ENCODE data around the gene LRCOL1.

The LRCOL1 gene

DNA sequence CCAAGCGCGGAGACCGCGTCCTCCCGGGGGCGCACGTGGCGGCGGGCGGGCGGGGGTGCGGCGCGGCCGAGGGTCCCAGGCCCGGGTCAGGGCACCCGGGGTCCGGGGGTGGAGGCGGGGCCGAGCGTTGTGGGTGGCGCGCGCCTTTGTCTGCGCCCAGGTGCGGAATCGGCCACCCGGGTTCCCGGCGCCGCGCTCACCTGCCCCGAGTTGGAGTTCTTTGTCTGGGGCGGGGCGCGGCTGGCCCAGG, 50.1 kb downstream of the LRCOL1 start:
- DNase-seq (ENCODE audit: extremely low read depth, insufficient read length) = no peak
- no peaks in the 10 kb centered on the region; the same call in 1 of the 2 replicates for H3K27me3 ChIP-seq (replicated peaks; ENCODE audit: control insufficient read depth, insufficient read depth, low read length)
- peak overlapping the region; percentile 59 for H3K4me3 ChIP-seq (replicated peaks; ENCODE audit: low read depth, low read length)
- TF ChIP-seq, protein P1, sequence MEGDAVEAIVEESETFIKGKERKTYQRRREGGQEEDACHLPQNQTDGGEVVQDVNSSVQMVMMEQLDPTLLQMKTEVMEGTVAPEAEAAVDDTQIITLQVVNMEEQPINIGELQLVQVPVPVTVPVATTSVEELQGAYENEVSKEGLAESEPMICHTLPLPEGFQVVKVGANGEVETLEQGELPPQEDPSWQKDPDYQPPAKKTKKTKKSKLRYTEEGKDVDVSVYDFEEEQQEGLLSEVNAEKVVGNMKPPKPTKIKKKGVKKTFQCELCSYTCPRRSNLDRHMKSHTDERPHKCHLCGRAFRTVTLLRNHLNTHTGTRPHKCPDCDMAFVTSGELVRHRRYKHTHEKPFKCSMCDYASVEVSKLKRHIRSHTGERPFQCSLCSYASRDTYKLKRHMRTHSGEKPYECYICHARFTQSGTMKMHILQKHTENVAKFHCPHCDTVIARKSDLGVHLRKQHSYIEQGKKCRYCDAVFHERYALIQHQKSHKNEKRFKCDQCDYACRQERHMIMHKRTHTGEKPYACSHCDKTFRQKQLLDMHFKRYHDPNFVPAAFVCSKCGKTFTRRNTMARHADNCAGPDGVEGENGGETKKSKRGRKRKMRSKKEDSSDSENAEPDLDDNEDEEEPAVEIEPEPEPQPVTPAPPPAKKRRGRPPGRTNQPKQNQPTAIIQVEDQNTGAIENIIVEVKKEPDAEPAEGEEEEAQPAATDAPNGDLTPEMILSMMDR (IDR thresholded peaks at IDR 0.05; ENCODE audit: insufficient read depth, low read length, poor library complexity, severe bottlenecking) = no peak
- H3K36me3 ChIP-seq (ENCODE audit: control insufficient read depth, insufficient read depth, low read length) = no peaks in the 10 kb centered on the region

DNA sequence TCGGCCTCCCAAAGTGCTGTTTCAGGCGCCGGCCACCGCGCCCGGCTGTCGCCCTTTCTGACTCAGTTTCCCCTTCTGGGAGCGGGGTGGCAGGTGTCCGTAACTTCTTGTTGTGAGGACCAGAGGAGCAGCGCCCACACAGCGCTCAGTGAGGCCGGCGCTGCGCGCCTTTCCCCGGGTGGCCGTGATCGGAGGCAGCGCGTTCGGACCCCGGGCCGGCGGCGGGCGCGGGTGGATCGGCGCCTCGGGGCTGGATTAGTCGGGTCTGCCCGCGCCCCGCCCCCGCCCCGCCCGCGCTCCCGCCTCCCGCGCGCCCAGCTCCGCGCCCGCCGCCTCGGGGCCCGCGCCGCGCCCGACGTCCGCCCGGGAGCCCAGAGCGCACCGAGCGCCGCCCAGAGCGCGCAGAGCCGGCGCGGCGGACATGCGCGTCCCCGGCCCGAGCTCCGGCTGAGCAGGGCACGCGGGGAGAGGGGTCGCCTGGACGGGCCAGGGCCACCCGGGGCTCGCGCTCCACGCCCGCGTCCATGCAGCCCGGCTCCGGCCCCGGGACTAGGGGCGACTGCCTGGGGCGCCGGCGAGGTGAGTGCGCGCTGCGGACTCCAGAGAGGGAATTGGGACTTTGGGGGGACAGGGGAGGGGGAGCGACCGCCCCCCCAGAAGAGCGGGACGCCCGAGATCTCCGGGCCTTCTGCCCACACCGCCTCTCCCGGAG, 50.6 kb downstream of the LRCOL1 start:
- DNase-seq (ENCODE audit: extremely low read depth, insufficient read length) = peak; percentile 63
- Histone ChIP-seq H3K27me3 (replicated peaks; ENCODE audit: control insufficient read depth, insufficient read depth, low read length) (no peaks in the 10 kb centered on the region; the same call in 1 of the 2 replicates), H3K36me3 (ENCODE audit: control insufficient read depth, insufficient read depth, low read length) (no peaks in the 10 kb centered on the region), H3K4me3 (replicated peaks; ENCODE audit: low read depth, low read length) (peak overlapping the region; percentile 66)
- TF ChIP-seq, protein P1 (IDR thresholded peaks at IDR 0.05; ENCODE audit: insufficient read depth, low read length, poor library complexity, severe bottlenecking) = no peak

DNA sequence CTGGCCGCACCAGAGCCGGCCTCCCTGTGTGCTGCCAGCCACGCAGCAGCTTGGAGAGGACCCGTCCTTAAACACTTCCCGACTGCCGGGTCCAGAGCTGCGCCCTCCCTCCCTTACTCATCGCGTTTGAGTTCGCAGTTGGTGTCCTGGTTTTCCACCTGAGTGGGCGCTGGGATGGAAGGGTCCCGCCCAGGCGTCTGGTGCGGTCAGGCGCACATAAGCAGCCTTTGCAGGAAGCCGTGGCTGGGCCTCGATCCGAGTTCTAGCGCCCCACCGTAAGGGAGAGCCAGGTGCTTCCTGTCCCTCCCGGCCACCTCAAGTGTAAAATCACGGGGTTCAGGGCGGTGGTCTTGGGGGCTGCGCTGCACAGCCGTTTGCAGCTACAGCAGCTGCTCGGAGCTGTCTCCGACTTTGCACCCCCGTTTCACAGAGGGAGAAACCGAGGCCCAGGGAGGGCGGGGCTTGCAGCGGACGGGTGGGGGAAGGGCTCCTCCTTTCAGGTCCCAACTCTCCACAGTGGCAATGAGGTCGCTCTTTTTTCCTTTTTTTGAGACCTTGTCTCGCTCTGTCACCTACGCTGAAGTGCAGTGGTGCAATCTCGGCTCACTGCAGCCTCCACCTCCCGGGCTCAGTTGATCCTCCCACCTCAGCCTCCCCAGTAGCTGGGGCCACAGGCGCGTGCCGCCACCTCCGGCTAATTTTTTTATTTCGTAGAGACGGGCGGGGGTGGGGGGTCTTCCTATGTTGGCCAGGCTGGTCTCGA, 51.3 kb downstream of the LRCOL1 start:
- DNase-seq (ENCODE audit: extremely low read depth, insufficient read length) = peak; percentile 34
- Histone ChIP-seq H3K27me3 (replicated peaks; ENCODE audit: control insufficient read depth, insufficient read depth, low read length) (no peaks in the 10 kb centered on the region; the same call in 1 of the 2 replicates), H3K4me3 (replicated peaks; ENCODE audit: low read depth, low read length) (peak overlapping the region; percentile 66), H3K36me3 (ENCODE audit: control insufficient read depth, insufficient read depth, low read length) (no peaks in the 10 kb centered on the region)
- TF ChIP-seq, protein P1 (IDR thresholded peaks at IDR 0.05; ENCODE audit: insufficient read depth, low read length, poor library complexity, severe bottlenecking) = no peak

DNA sequence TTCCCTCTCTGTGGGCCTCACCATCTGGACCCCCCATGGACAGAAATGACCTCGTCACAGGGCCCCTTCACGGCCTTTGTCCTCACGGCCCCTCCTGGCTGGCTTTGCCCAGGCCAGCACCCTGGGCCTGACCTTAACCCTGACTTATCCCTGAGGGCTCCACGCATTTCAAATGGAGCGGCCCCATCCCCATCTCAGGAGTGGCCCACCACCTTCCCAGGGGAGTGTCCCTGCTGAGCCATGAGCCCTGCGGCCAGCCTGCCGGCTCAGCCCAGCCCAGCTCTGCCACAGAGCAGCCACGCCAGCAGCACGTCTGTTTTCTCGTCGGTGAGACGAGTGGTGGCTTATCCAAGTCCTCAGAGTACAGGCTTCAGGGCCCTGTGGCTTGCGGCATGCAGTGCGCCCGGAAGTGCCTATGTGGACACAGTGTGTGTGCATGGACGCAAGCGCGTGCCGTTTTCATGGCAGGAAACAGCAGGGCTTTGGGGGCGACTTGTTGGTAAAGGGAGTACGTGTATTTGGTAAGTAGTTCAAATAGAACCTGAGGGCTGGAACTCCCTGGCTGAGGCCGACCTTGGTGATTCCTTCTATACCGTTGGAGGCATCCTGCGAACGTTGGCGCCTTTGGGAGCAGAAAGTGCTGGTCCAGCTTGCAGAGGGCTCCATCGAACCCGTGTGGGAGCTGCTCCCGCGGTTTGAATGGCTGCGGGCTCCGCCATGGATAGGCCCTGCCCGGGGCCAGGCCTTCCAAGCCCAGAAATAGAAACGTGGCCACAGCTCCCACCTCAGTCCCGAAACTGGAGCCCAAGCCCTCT, 52.1 kb downstream of the LRCOL1 start:
- TF ChIP-seq, protein P1 (IDR thresholded peaks at IDR 0.05; ENCODE audit: insufficient read depth, low read length, poor library complexity, severe bottlenecking) = no peak
- no peaks in the 10 kb centered on the region; the same call in 1 of the 2 replicates for H3K27me3 ChIP-seq (replicated peaks; ENCODE audit: control insufficient read depth, insufficient read depth, low read length)
- DNase-seq (ENCODE audit: extremely low read depth, insufficient read length) = no peak

DNA sequence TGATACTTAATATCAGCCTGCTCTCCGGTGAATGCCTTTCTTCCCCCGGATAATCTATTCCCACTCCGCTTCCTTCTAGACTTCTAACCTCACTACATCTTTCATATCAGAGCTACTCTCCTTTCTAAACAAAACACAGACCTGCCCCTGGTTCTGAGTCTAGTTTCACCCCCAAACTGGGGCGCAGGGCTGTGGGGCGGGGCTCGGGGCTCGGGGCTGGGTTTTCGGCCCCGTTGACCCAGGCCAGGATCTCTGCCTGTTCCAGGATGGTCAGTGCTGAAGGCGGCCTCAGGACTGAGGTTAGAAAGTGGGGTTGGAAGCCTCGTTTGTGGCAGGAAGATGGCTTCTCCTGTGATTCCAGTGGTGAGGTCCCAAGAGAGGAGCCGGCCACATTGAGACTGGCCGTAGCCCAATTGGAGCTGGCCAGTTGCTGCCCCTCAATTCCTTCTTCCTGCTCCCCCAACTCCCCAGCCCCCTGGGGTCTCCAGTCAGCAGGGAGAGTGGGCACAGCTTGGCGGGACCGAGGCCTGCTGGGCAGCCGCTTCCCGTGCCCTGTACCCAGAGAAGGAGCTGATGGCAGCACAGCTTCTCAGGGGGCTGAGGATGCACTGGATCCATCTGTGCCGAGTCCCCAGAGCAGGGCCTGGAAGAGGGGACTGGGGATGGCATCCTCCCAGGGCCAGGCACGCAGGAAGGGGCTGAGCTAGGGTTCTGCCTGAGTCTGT, 52.9 kb downstream of the LRCOL1 start:
- DNase-seq (ENCODE audit: extremely low read depth, insufficient read length) = no peak
- TF ChIP-seq, protein P1 (IDR thresholded peaks at IDR 0.05; ENCODE audit: insufficient read depth, low read length, poor library complexity, severe bottlenecking) = no peak
- Histone ChIP-seq H3K36me3 (ENCODE audit: control insufficient read depth, insufficient read depth, low read length) (no peaks in the 10 kb centered on the region), H3K27me3 (replicated peaks; ENCODE audit: control insufficient read depth, insufficient read depth, low read length) (no peaks in the 10 kb centered on the region; the same call in 1 of the 2 replicates), H3K4me3 (replicated peaks; ENCODE audit: low read depth, low read length) (no peak overlapping the region)

More for the DNA sequence above, 52.1 kb downstream of the LRCOL1 start:
- no peaks in the 10 kb centered on the region for H3K36me3 ChIP-seq (ENCODE audit: control insufficient read depth, insufficient read depth, low read length)
- no peak overlapping the region for H3K4me3 ChIP-seq (replicated peaks; ENCODE audit: low read depth, low read length)

Data from GM06990 (cell line).